Lower leg skin (tissue), 4 donors: Measurements from ENCODE around the gene MTNR1A. TPM values are rescaled to one million over a fixed set of nuclear protein-coding genes. Genes with fewer than 3 reads are reported as not detected.

Experiments used
- DNase-seq, 2 donors: peaks; one replicate each; pipeline ENCODE4 v3.0.0-alpha.2; 2019; ENCODE audit warnings: low spot score in 2 of 2
- H3K4me3 ChIP-seq: fragments of 200-600 bp; sonication (generic); 2 replicates; pipeline ENCODE4 v1.5.1; 2017; ENCODE audit warnings: mild to moderate bottlenecking, low read depth; ENCODE audit not compliant: poor library complexity, severe bottlenecking
- CTCF ChIP-seq, 3 donors: fragments of 450-650 bp; IDR thresholded peaks; one replicate each; pipeline ENCODE4 v1.5.1; 2016; ENCODE audit warnings: antibody characterized with exemption in 3 of 3, mild to moderate bottlenecking in 3 of 3, moderate library complexity in 2 of 3
- POLR2A ChIP-seq, 2 donors: fragments of 450-650 bp; IDR thresholded peaks; one replicate each; pipeline ENCODE4 v1.6.1; 2016 to 2017; ENCODE audit warnings: antibody characterized with exemption in 2 of 2, mild to moderate bottlenecking in 1 of 2, moderate library complexity in 1 of 2
- WGBS, 2 donors: methylation state at CpG; one replicate each; pipeline ENCODE4 v1.1.5; 2018; 5-methylcytosine and 5-hydroxymethylcytosine counted together
- intact Hi-C: fragments of 100-400 bp; cut with DNase I; formaldehyde crosslinking; loops from one replicate; pipeline ENCODE4 v1.15.0; 2023; ENCODE audit warnings: low total_unique reads
- total RNA-seq, 4 donors: library from RNA; depleted of rRNA; stranded (reverse); fragments of >200 nt; gene quantifications; one replicate each; pipeline ENCODE4 v1.1.0, GENCODE V29; 2016

MTNR1A gene
- total RNA-seq, 4 donors from 2014 or later = not detected

- DNase-seq = no peak
- intact Hi-C loops = no loop called here
- WGBS, 2 donors = 90 to 93% methylated on average over 3 of the region's 3 CpGs
- no peak overlapping the region for H3K4me3 ChIP-seq
- TF ChIP-seq CTCF (IDR thresholded peaks at IDR 0.05) = no peak
- no peak for TF ChIP-seq POLR2A (IDR thresholded peaks at IDR 0.05)
Observed at GRCh38 chr4:186560647-186561046, 5.3 kb upstream of the MTNR1A start.

- H3K4me3 ChIP-seq = no peak overlapping the region
- intact Hi-C loops = no loop called here
- no peak for TF ChIP-seq CTCF (IDR thresholded peaks at IDR 0.05)
- TF ChIP-seq POLR2A (IDR thresholded peaks at IDR 0.05) = no peak
- WGBS, 2 donors = 55 to 57% methylated on average over 3 of the region's 3 CpGs
- no peak for DNase-seq
Observed at GRCh38 chr4:186557486-186557885, 2.1 kb upstream of the MTNR1A start.

GRCh38 chr4:186557061-186557460, 1.7 kb upstream of the MTNR1A start:
- intact Hi-C loops = no loop called here
- WGBS, 2 donors = 67 to 69% methylated on average over 7 of the region's 7 CpGs
- TF ChIP-seq POLR2A (IDR thresholded peaks at IDR 0.05) (no peak), CTCF (IDR thresholded peaks at IDR 0.05) (no peak)
- DNase-seq = no peak
- H3K4me3 ChIP-seq = no peak overlapping the region

- no peak for TF ChIP-seq POLR2A (IDR thresholded peaks at IDR 0.05)
- no peak for TF ChIP-seq CTCF (IDR thresholded peaks at IDR 0.05)
- intact Hi-C loops = no loop called here
- WGBS, 2 donors = 1 to 2% methylated on average over 12 of the region's 12 CpGs
- H3K4me3 ChIP-seq = no peak overlapping the region
- no peak for DNase-seq
Observed at GRCh38 chr4:186554539-186554913, 841 bp downstream of the MTNR1A start.

GRCh38 chr4:186553717-186554116, 1.6 kb downstream of the MTNR1A start:
- TF ChIP-seq POLR2A (IDR thresholded peaks at IDR 0.05) = no peak
- TF ChIP-seq CTCF (IDR thresholded peaks at IDR 0.05) = no peak
- no peak for DNase-seq
- 68 to 80% methylated on average over 13 of the region's 13 CpGs for WGBS, 2 donors
- H3K4me3 ChIP-seq = no peak overlapping the region
- intact Hi-C loops = no loop called here

- no peak for DNase-seq
- 84 to 87% methylated on average over 2 of the region's 2 CpGs for WGBS, 2 donors
- no peak overlapping the region for H3K4me3 ChIP-seq
- TF ChIP-seq CTCF (IDR thresholded peaks at IDR 0.05) (no peak), POLR2A (IDR thresholded peaks at IDR 0.05) (no peak)
- intact Hi-C loops = no loop called here
Observed at GRCh38 chr4:186551849-186552248, 3.5 kb downstream of the MTNR1A start.
